Spinal cord (tissue), 10 donors: ENCODE data around the gene CHST12. TPM values are rescaled to one million over a fixed set of nuclear protein-coding genes. Genes with fewer than 3 reads are reported as not detected.
"Not testable (repeated sequence)": the region's sequence is repeated elsewhere in the genome, so short reads cannot be mapped to it uniquely, and the experiment has no call there.

ENCODE experiments used
- DNase-seq, 6 donors: peaks; one replicate each; pipeline versions ENCODE4 v3.0.0 to v3.0.0-alpha.2; 2013 to 2015; ENCODE audit warnings: low spot score in 6 of 6, low read depth in 4 of 6
- H3K27ac ChIP-seq: one replicate; pipeline ENCODE4 v1.5.1; 2013; ENCODE audit warnings: low read depth, low read length, control low read depth
- H3K27me3 ChIP-seq: one replicate; pipeline ENCODE4 v1.6.1; 2013; ENCODE audit warnings: low read length; ENCODE audit not compliant: control insufficient read depth, insufficient read depth
- H3K36me3 ChIP-seq: one replicate; pipeline ENCODE4 v1.6.1; 2013; ENCODE audit warnings: low read length; ENCODE audit not compliant: control insufficient read depth, insufficient read depth
- H3K4me1 ChIP-seq: one replicate; pipeline ENCODE4 v1.6.1; 2013; ENCODE audit warnings: low read length; ENCODE audit not compliant: control insufficient read depth, insufficient read depth
- H3K4me3 ChIP-seq: one replicate; pipeline ENCODE4 v1.5.1; 2013; ENCODE audit warnings: low read depth, low read length, control low read depth
- H3K9me3 ChIP-seq: one replicate; pipeline ENCODE4 v1.6.1; 2013; ENCODE audit warnings: low read length; ENCODE audit not compliant: control insufficient read depth, insufficient read depth
- WGBS: methylation state at CpG from one replicate; pipeline ENCODE4 v1.1.5; 2013; ENCODE audit warnings: missing lambda C conversion rate; ENCODE audit not compliant: insufficient coverage; 5-methylcytosine and 5-hydroxymethylcytosine counted together
- polyA plus RNA-seq, 2 donors: library from polyadenylated mRNA; unstranded; fragments of 120-200 nt; gene quantifications; one replicate each; pipeline ENCODE4 v1.2.1, GENCODE V29; 2013; ENCODE audit not compliant: insufficient read length in 2 of 2
- total RNA-seq, 2 donors: library from RNA; depleted of rRNA in 1 of 2; stranded (reverse); fragments of 120-200 nt in 1 of 2; fragments of >200 nt in 1 of 2; gene quantifications; one replicate each; pipeline versions ENCODE4 v1.2.3 to v1.2.4, GENCODE V29; 2013 to 2014
- donor health status: healthy.

The CHST12 gene
- total and polyA plus RNA-seq, 4 donors: 3.6 to 27.9 (median 16.4) TPM

DNA sequence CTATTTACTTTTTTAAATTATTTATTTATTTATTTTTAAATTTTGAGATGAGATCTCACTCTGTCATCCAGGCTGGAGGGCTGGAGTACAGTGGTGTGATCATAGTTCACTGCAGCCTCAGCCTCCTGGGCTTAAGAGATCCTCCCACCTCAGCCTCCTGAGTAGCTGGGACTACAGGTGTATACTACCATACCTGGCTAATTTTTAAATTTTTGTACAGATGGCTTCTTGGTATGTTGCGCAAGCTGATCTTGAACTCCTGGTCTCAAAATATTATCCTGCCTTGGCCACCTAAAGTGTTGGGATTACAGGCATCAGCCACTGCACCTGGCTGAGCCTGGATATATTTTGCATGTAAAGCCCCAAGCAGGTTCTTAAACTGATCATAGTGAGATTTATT lies 7.6 kb downstream of the CHST12 start:
- Histone ChIP-seq H3K27me3 (no peaks in the 10 kb centered on the region), H3K36me3 (no peaks in the 10 kb centered on the region), H3K9me3 (no peaks in the 10 kb centered on the region), H3K27ac (no peak overlapping the region), H3K4me1 (peaks cover 6% of the 10 kb centered on the region), H3K4me3 (no peak overlapping the region)
- DNase-seq: no peak
- no CpG with 5 or more reads among the region's 1 CpG for WGBS

DNA sequence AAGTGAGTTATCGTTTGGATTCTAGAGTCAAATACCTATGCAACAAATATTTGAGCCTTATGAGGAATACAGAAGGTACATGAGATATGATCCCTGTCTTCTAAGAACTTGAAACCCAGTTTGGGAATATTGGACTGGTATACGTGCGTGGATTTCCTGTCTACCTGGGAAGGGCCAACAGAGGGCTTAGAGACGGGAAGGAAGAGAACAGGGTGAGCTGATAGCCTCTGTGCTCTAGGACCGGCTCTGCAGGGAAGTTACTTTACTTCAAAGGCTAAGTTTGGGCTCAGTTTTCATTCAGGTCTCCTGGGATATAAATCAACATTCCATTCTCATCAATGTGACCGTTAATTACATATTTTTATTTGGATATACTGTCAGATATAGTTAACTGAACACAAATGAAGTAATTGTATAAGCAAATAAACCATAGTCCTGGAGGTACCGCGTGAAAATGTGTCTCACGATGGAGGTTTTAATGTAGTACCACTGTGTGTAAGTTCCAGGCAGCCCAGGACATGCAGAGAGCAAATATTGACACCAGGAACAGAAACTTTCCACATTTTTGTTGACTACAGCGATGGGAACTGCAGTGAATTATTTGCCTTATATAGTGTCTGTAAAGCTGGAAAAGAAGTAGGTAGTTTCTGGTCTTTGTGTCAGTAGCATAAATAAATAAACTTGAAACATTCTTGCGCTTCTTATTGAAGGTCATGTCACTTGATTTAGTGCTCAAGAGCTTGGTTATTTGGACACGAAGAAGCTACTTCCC lies 8.6 kb downstream of the CHST12 start:
- H3K27me3 ChIP-seq: no peaks in the 10 kb centered on the region
- DNase-seq: peak in 1 of 6 donors; percentile 5
- H3K4me3 ChIP-seq: no peak overlapping the region
- H3K36me3 ChIP-seq: no peaks in the 10 kb centered on the region
- peak overlapping the region; percentile 43 for H3K27ac ChIP-seq
- no peaks in the 10 kb centered on the region for H3K9me3 ChIP-seq
- WGBS: 63% methylated on average over 7 of the region's 12 CpGs
- peaks cover 6% of the 10 kb centered on the region for H3K4me1 ChIP-seq

DNA sequence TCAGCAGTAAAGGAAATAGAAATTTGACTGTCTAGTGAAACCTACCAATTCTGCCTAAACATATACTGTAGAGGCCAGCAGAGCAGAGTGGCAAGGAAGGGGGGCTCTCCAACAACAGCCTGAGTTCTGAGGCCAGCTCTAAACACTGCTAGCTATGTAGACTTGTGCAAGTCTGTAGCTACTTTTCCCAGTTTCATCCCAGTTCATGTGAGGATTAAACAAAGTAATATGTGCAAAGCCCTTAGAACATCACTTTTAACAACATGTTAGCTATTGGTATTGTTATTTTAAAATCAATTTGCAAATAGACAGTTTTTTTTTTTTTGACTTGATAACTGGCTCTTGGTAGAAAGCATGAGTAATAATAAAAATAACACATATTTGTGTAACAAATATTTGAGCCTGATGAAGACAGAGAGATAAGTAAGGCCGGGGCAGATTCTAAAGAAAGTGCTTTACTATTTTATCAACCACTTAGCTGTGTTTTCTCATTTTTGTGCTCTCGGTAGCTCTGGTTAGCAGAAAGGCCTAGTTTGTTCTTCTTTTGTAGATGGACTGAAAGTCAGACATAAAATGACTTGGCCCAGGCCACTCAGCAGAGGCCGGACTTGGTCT lies 9.3 kb downstream of the CHST12 start:
- H3K36me3 ChIP-seq: no peaks in the 10 kb centered on the region
- no peak for DNase-seq
- no CpG with 5 or more reads among the region's 3 CpGs for WGBS
- peaks cover 6% of the 10 kb centered on the region for H3K4me1 ChIP-seq
- no peak overlapping the region for H3K27ac ChIP-seq
- H3K27me3 ChIP-seq: no peaks in the 10 kb centered on the region
- no peak overlapping the region for H3K4me3 ChIP-seq
- H3K9me3 ChIP-seq: no peaks in the 10 kb centered on the region

DNA sequence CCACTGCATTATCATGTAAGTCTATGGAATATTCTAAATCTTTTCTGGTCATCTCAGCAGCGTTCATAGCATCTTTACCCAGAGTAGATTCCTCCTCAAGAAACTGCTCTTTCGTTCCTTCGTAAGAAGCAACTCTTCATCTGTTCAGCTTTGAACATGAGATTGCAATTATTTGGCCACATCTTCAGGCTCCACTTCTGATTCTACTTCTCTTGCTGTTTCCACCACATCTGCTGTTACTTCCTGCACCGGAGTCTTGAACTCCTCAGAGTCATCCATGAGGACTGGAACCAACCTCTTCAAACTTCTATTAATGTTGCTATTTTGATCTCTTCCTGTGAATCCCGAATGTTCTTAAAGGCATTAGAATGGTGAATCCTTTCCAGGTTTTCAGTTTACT lies 12.7 kb downstream of the CHST12 start:
- Histone ChIP-seq H3K4me1 (no peaks in the 10 kb centered on the region), H3K36me3 (no peaks in the 10 kb centered on the region), H3K27me3 (no peaks in the 10 kb centered on the region), H3K27ac (no peak overlapping the region), H3K9me3 (no peaks in the 10 kb centered on the region), H3K4me3 (no peak overlapping the region)
- 92% methylated on average over 3 of the region's 5 CpGs for WGBS
- no peak for DNase-seq

DNA sequence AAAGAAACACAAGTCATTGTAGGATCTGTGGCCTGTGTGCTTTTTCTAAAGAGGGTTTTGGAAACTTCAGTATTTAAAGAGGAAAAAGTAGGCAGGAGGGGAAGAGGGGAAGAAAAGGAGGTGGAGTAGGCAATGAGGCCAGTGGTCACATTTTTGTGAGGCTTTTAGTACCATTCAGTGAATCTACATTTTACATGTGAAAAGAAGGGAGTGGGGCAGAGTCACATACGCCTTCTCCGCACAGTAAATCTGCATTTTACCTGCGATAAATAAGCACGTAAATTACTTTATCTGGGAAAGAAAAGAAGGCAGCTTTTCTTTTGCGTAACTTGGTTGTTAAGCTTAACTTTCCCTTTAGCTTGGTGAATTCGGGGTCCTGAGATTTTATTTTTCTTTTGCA lies 13.2 kb downstream of the CHST12 start:
- WGBS: 80% methylated on average over 1 of the region's 6 CpGs
- Histone ChIP-seq H3K4me3 (no peak overlapping the region), H3K27me3 (no peaks in the 10 kb centered on the region), H3K27ac (no peak overlapping the region), H3K36me3 (no peaks in the 10 kb centered on the region), H3K4me1 (no peaks in the 10 kb centered on the region), H3K9me3 (no peaks in the 10 kb centered on the region)
- DNase-seq: no peak

DNA sequence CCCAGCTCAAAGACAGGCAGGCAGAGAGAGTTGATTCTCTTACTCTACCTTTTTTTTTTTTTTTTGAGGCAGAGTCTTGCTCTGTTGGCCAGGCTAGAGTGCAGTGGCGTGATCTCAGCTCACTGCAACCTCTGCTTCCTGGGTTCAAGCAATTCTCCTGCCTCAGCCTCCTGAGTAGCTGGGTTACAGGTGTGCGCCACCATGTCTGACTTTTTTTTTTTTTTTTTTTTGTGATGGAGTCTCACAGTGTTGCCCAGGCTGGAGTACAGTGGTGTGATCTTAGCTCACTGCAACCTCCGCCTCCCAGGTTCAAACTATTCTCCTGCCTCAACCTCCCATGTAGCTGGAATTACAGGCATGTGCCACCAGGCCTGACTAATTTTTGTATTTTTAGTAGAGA lies 13.8 kb downstream of the CHST12 start:
- WGBS: no CpG with 5 or more reads among the region's 3 CpGs
- not testable (repeated sequence) for H3K4me3 ChIP-seq, H3K9me3 ChIP-seq, H3K4me1 ChIP-seq, DNase-seq, H3K27me3 ChIP-seq, H3K36me3 ChIP-seq, H3K27ac ChIP-seq

DNA sequence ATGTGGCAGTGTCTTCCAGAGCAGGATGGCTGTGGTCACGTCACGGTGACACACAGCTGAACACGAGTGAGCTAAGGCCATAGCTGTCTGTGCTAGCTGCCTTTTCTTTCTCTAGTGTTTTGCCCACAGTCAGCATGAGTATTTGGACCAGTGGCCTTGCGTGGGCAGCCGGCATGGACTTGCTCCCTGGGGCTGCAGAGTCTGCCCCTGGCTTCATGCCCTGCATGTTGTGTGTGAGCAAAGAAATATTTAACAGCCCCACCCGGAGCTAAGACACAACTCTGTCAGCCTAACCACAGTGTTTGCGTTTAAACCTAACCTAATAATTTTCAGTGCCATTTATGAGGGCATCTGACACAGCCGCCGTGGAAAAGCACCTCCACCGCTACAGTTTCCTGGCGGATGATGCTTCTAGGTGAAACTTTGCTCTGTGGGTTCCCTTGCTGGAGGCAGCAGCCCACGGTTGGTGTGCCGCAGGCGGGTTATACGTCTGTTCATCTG lies 14.6 kb downstream of the CHST12 start:
- peaks cover 4% of the 10 kb centered on the region for H3K36me3 ChIP-seq
- H3K27me3 ChIP-seq: no peaks in the 10 kb centered on the region
- no peak overlapping the region for H3K4me3 ChIP-seq
- DNase-seq: no peak
- no peak overlapping the region for H3K27ac ChIP-seq
- H3K4me1 ChIP-seq: no peaks in the 10 kb centered on the region
- no peaks in the 10 kb centered on the region for H3K9me3 ChIP-seq
- 80% methylated on average over 10 of the region's 15 CpGs for WGBS

DNA sequence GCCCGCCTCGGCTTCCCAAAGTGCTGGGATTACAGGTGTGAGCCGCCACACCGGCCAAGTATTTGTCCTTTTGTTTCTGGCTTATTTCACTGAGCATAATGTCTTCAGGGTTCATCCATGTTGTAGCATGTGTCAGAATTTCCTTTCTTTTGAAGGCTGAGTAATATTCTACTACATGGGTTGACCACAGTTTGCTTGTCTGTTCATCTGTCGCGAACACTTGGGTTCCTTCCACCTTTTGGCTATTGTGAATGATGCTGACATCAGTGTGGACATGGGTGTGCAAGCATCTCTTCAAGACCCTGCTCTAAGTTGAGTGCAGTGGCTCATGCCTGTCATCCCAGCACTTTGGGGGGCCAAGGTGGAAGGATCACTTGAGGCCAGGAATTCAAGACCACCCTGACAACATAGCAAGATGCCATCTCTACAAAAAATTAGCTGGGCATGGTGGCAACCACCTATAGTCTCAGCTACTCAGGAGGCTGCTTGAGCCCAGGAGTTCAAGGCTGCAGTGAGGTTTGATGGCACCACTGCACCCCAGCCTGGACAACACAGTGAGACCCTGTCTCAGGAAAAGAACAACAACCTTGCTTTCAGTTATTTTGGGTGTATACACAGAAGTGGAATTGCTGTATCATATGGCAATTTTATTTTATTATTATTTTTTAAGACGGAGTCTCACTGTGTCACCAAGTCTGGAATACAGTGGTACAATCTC lies 17.0 kb downstream of the CHST12 start:
- H3K36me3 ChIP-seq: peaks cover 4% of the 10 kb centered on the region
- H3K9me3 ChIP-seq: no peaks in the 10 kb centered on the region
- H3K4me3 ChIP-seq: no peak overlapping the region
- no peaks in the 10 kb centered on the region for H3K27me3 ChIP-seq
- DNase-seq: no peak
- no peak overlapping the region for H3K27ac ChIP-seq
- 93% methylated on average over 5 of the region's 7 CpGs for WGBS
- no peaks in the 10 kb centered on the region for H3K4me1 ChIP-seq

DNA sequence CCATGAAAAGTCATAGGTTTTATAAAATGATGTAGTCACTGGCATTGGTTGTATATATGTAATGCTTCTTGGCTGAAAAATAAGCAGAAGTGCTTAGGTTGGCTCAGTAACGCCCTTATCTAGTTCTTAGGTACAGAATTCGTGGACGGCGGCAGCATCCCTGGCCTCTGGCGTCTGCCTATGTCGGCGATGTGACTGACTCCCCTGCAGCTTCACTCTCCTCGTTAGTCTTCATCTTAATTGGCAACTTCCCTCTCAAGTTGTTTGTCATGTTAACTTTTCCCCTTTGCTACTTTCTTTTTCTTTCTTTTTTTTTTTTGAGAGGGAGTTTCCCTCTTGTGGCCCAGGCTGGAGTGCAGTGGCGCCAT lies 18.5 kb downstream of the CHST12 start:
- whole genome bisulfite sequencing: 93% methylated on average over 9 of the region's 9 CpGs
- Histone ChIP-seq H3K4me1 (no peaks in the 10 kb centered on the region), H3K27ac (no peak overlapping the region), H3K9me3 (no peaks in the 10 kb centered on the region), H3K4me3 (no peak overlapping the region), H3K27me3 (no peaks in the 10 kb centered on the region), H3K36me3 (peaks cover 4% of the 10 kb centered on the region)
- DNase-seq: no peak
